Gastrocnemius medialis (tissue), 4 donors: ENCODE results near the gene FFAR2. TPM values are rescaled to one million over a fixed set of nuclear protein-coding genes. Genes with fewer than 3 reads are reported as not detected.
"Not testable (repeated sequence)": the region's sequence is repeated elsewhere in the genome, so short reads cannot be mapped to it uniquely, and the experiment has no call there.

Experiments used
- ATAC-seq, 2 donors: fragments of 150-250 bp; one replicate each; pipeline ENCODE4 v1.9.1; 2016
- DNase-seq, 2 donors: peaks; one replicate each; pipeline ENCODE4 v3.0.0-alpha.2; 2019
- H3K27ac ChIP-seq, 4 donors: fragments of 200-600 bp; sonication (generic); 1 replicate in 1 of 4; 2 replicates in 3 of 4; pipeline ENCODE4 v1.5.1; 2016 to 2018; ENCODE audit warnings: mild to moderate bottlenecking in 2 of 4, moderate library complexity in 1 of 4
- H3K27me3 ChIP-seq, 3 donors: fragments of 200-600 bp; sonication (generic) in 2 of 3; 1 replicate in 1 of 3; 2 replicates in 2 of 3; pipeline versions ENCODE4 v1.5.1 to v1.6.0; 2016 to 2019; ENCODE audit warnings: mild to moderate bottlenecking in 1 of 3, moderate library complexity in 1 of 3
- H3K36me3 ChIP-seq, 2 donors: fragments of 200-600 bp; sonication (generic) in 1 of 2; one replicate each; pipeline ENCODE4 v1.5.1; 2017 to 2018
- H3K4me1 ChIP-seq, 2 donors: fragments of 200-600 bp; sonication (generic) in 1 of 2; one replicate each; pipeline ENCODE4 v1.5.1; 2016 to 2017; ENCODE audit warnings: mild to moderate bottlenecking in 2 of 2
- H3K4me3 ChIP-seq, 4 donors: fragments of 200-600 bp; sonication (generic) in 3 of 4; 1 replicate in 1 of 4; 2 replicates in 3 of 4; pipeline ENCODE4 v1.5.1; 2016 to 2019; ENCODE audit warnings: mild to moderate bottlenecking in 2 of 4
- H3K9me3 ChIP-seq, 3 donors: fragments of 200-600 bp; sonication (generic) in 2 of 3; 1 replicate in 1 of 3; 2 replicates in 2 of 3; pipeline ENCODE4 v1.5.1; 2016 to 2019
- CTCF ChIP-seq, 5 experiments: fragments of 450-650 bp in 3 of 5; fragments of 200-600 bp in 2 of 5; sonication (generic) in 2 of 5; IDR thresholded peaks in 4 of 5; conservative IDR thresholded peaks in 1 of 5; 1 replicate in 4 of 5; 2 replicates in 1 of 5; pipeline ENCODE4 v1.5.1; 2016 to 2019; ENCODE audit warnings: antibody characterized with exemption in 5 of 5, mild to moderate bottlenecking in 3 of 5, moderate library complexity in 3 of 5
- POLR2A ChIP-seq, 2 donors: fragments of 450-650 bp; IDR thresholded peaks; one replicate each; pipeline ENCODE4 v1.6.1; 2017; ENCODE audit warnings: antibody characterized with exemption in 2 of 2, mild to moderate bottlenecking in 2 of 2, moderate library complexity in 2 of 2
- in situ Hi-C, 4 donors: fragments of 200-750 bp; cut with MboI; loops; one replicate each; pipeline versions ENCODE4 v1.15.0 to v1.8.0; 2017; ENCODE audit warnings: low sequenced_read_pairs in 4 of 4
- intact Hi-C: fragments of 100-400 bp; cut with DNase I; formaldehyde crosslinking; loops from one replicate; pipeline ENCODE4 v1.15.1; 2023; ENCODE audit warnings: low total_unique reads
- total RNA-seq, 4 donors: library from RNA; depleted of rRNA; stranded (reverse); fragments of >200 nt; gene quantifications; one replicate each; pipeline versions ENCODE4 v1.1.0 to v1.2.3, GENCODE V29; 2016

The FFAR2 gene
- total RNA-seq, 4 donors from 2014 or later, result not detected

GRCh38 chr19:35400773-35401100 lies 47.3 kb upstream of the FFAR2 start:
- in situ Hi-C loops, result no loop called here
- no peak overlapping the region for H3K4me3 ChIP-seq
- no peaks in the 10 kb centered on the region for H3K4me1 ChIP-seq
- TF ChIP-seq POLR2A (IDR thresholded peaks at IDR 0.05), result no peak
- no peak for TF ChIP-seq CTCF (IDR thresholded peaks at IDR 0.05 in 4 of 5, conservative IDR thresholded peaks at IDR 0.05 in 1 of 5)
- DNase-seq (no peak), ATAC-seq (no peak)
- intact Hi-C loops, result no loop called here
- H3K36me3 ChIP-seq, result no peaks in the 10 kb centered on the region
- no peak overlapping the region for H3K27ac ChIP-seq
- H3K27me3 ChIP-seq, result no peaks in the 10 kb centered on the region
- no peaks in the 10 kb centered on the region for H3K9me3 ChIP-seq

GRCh38 chr19:35401416-35401815 lies 46.6 kb upstream of the FFAR2 start:
- H3K36me3 ChIP-seq, H3K27me3 ChIP-seq, ATAC-seq, H3K4me1 ChIP-seq, H3K9me3 ChIP-seq, in situ Hi-C loops, H3K27ac ChIP-seq, H3K4me3 ChIP-seq, DNase-seq, intact Hi-C loops: not testable (repeated sequence)

- in situ Hi-C loops, result no loop called here
- Histone ChIP-seq H3K4me3 (no peak overlapping the region), H3K9me3 (no peaks in the 10 kb centered on the region), H3K36me3 (no peaks in the 10 kb centered on the region), H3K27ac (no peak overlapping the region), H3K27me3 (no peaks in the 10 kb centered on the region), H3K4me1 (no peaks in the 10 kb centered on the region)
- no peak for TF ChIP-seq CTCF (IDR thresholded peaks at IDR 0.05 in 4 of 5, conservative IDR thresholded peaks at IDR 0.05 in 1 of 5)
- TF ChIP-seq POLR2A (IDR thresholded peaks at IDR 0.05), result no peak
- DNase-seq (no peak), ATAC-seq (no peak)
- intact Hi-C loops, result no loop called here
These were observed 44.8 kb upstream of the FFAR2 start for GRCh38 chr19:35403116-35403760.

- ATAC-seq (no peak), DNase-seq (no peak)
- in situ Hi-C loops (no loop called here), intact Hi-C loops (no loop called here)
- Histone ChIP-seq H3K4me1 (no peaks in the 10 kb centered on the region), H3K27me3 (no peaks in the 10 kb centered on the region), H3K27ac (no peak overlapping the region), H3K9me3 (no peaks in the 10 kb centered on the region), H3K4me3 (no peak overlapping the region), H3K36me3 (no peaks in the 10 kb centered on the region)
- no peak for TF ChIP-seq CTCF (IDR thresholded peaks at IDR 0.05 in 4 of 5, conservative IDR thresholded peaks at IDR 0.05 in 1 of 5)
- TF ChIP-seq POLR2A (IDR thresholded peaks at IDR 0.05), result no peak
These were observed 43.0 kb upstream of the FFAR2 start for GRCh38 chr19:35404879-35405622.

- in situ Hi-C loops (no loop called here), intact Hi-C loops (no loop called here)
- no peak overlapping the region for H3K27ac ChIP-seq
- H3K9me3 ChIP-seq, result no peaks in the 10 kb centered on the region
- no peaks in the 10 kb centered on the region for H3K27me3 ChIP-seq
- no peaks in the 10 kb centered on the region for H3K4me1 ChIP-seq
- no peaks in the 10 kb centered on the region for H3K36me3 ChIP-seq
- DNase-seq (no peak), ATAC-seq (no peak)
- H3K4me3 ChIP-seq, result no peak overlapping the region
- no peak for TF ChIP-seq CTCF (IDR thresholded peaks at IDR 0.05 in 4 of 5, conservative IDR thresholded peaks at IDR 0.05 in 1 of 5)
- no peak for TF ChIP-seq POLR2A (IDR thresholded peaks at IDR 0.05)
These were observed 40.4 kb upstream of the FFAR2 start for GRCh38 chr19:35407619-35408018.
